Epithelial cell of esophagus (primary cell): ENCODE data around the gene C12orf42.
A peak's percentile ranks its signal among the peaks of the same experiment; 100 is the strongest.

Experiments used
- DNase-seq: peaks from one replicate; pipeline ENCODE4 v3.0.0; 2010; ENCODE audit warnings: low read depth
- H3K4me3 ChIP-seq: 2 replicates; pipeline ENCODE4 v1.5.1; 2011; ENCODE audit warnings: mild to moderate bottlenecking, low read length, control low read depth
- TF ChIP-seq, protein P1 (sequence below): IDR thresholded peaks from 2 replicates; pipeline ENCODE4 v1.5.1; 2011; ENCODE audit warnings: low read depth, mild to moderate bottlenecking, low read length, control low read depth, inconsistent platforms; ENCODE audit not compliant: insufficient read depth; ENCODE audit errors: missing control alignments

Gene C12orf42

DNA sequence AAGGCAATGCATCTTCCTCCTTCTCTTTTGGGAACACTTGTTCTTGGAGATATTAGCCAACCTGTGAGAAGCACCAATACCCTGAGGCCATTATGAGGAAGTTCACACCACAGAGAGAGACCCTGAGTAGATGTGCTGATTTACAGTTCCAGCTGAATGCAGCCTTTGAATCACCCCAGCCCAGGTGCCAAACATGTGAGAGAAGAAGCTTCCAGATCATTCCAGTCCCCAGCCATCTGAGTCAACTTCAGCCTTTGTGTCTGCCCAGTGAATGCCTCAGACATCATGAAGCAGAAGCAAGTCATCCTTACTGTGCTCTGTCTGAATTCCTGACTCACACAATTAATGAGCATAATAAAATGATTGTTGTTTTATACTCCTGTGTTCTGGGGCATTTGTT lies 25.1 kb downstream of the C12orf42 start:
- no peak overlapping the region for H3K4me3 ChIP-seq
- peak; percentile 85 for DNase-seq
- TF ChIP-seq, protein P1, sequence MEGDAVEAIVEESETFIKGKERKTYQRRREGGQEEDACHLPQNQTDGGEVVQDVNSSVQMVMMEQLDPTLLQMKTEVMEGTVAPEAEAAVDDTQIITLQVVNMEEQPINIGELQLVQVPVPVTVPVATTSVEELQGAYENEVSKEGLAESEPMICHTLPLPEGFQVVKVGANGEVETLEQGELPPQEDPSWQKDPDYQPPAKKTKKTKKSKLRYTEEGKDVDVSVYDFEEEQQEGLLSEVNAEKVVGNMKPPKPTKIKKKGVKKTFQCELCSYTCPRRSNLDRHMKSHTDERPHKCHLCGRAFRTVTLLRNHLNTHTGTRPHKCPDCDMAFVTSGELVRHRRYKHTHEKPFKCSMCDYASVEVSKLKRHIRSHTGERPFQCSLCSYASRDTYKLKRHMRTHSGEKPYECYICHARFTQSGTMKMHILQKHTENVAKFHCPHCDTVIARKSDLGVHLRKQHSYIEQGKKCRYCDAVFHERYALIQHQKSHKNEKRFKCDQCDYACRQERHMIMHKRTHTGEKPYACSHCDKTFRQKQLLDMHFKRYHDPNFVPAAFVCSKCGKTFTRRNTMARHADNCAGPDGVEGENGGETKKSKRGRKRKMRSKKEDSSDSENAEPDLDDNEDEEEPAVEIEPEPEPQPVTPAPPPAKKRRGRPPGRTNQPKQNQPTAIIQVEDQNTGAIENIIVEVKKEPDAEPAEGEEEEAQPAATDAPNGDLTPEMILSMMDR: no peak

DNA sequence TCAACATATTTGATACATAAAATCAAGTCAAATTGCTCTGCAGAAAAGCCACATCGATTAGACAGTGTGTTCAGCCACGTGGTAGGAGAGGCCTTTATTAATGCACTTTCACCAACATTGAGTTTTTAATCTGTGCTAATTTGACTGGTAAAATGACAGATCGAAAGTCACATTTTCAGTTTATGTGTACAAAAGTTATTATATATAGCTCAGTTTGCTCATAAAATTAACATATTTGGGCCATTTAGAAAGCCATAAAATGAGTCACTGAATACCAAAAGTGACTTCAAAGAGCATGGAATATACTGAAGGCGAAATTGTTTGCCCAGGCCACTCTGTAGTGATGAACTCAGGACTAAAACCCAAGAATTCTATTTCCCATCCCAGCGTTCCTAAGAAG lies 26.0 kb downstream of the C12orf42 start:
- no peak for DNase-seq
- H3K4me3 ChIP-seq: no peak overlapping the region
- TF ChIP-seq, protein P1: no peak

DNA sequence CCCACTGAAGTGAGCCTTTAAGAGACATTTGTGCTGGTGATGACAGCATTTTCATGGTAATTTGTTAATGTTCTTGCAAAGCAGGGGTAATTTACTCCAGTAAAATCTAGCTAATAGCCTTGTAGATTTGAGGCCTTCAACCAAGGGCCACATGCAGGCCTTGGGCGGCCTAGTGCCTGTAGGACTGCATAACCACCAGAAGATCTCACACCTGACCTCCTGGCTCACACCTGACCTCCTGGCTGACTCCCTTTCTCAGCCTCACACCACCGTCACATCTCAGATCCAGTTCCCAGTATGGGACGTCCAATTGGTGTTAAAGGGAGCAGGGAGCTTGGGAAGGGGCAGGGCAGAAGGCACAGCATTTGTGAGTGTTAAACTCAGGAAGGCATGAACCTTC lies 26.9 kb downstream of the C12orf42 start:
- no peak overlapping the region for H3K4me3 ChIP-seq
- TF ChIP-seq, protein P1: no peak
- DNase-seq: no peak

DNA sequence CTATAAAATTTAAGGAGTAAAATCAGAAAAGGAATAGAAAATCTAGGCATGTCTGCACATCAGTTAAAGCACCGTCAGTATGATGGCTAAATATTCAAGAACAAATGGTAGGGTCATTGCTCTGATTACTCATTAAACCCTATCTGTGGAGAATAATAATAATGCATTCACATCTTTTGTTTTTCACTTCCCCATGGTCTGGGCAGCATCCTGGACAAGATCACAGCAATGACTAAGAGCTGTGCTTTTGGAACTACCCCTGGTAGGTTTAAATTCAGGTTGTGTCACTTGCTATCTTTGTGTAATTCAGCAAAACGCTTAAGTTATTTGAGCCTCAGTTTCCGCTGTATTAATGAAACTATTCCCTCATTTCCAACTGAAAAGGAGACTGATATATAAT lies 33.1 kb downstream of the C12orf42 start:
- DNase-seq: no peak
- TF ChIP-seq, protein P1: no peak
- H3K4me3 ChIP-seq: no peak overlapping the region

DNA sequence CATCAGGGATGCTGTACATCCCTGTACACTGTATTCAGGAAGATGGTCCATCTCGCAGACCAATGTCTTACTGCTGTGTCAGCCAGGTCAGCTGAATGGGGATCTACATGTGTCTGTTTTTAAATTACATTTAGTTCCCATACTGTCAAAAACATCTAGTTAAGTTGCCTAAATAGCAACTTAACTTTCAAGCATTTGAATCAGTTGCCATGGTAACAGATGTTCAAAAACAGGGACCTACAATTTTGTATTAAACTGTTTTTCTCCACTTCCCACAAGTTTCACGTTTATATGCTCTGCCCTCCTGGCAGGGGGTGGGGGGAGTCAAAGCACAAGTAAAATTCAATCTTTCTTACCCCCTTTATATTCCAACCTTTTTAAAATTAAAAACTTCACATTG lies 38.3 kb downstream of the C12orf42 start:
- DNase-seq: no peak
- TF ChIP-seq, protein P1: no peak

DNA sequence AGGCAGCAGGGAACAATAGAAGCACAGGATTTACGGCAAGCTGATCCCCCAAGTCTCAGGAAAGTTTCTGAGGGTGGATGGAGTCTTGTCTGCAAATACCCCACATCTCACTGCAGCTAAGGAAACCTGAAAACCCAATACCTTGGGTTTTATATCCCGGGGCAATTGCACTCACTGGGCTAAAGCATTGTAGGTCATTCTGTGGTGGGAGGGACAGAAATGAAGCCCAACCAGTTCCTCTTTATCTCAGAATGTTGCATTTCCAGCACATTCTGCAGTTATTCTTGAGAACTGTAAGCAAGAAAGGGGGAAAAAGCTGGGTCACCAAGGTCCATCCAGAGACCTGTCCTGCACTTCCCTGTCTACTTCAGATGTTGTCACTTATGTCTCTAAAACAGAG lies 39.8 kb downstream of the C12orf42 start:
- TF ChIP-seq, protein P1: no peak
- no peak overlapping the region for H3K4me3 ChIP-seq
- no peak for DNase-seq

More for the DNA sequence above, 38.3 kb downstream of the C12orf42 start:
- no peak overlapping the region for H3K4me3 ChIP-seq

DNA sequence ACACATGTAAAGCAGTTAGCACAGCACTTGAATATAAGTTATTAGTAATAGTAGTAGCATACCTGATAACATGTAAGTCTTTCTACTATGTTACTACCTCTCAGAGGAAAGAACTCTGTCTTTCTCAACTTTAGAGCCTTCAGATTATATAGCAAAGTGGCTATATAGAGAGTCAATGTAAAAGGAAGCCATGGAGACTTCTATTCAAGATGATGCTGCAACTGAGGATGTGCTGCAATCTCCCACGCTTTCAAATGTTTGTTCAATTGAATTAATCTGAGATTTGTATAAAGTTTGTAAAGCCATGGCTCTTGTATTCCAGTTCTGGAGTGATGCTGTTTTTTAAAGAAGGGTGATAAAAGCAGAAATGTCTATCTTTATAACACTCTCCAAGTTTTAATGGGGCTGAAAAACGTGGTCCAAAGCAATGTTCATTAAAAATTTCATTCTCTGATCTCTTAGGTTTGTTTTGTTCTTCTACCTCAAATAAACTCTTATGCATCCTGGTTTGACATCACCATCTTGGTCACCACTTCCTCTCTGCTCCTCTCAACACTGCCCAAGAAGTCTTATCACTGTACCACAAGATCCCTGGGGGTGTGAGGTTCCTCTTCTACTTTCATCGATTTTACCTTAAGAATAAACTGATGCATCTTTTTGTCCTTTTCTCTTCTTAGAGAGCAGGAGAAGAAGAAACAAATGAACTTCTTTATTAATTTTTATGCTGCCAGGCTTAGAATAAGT lies 40.6 kb downstream of the C12orf42 start:
- DNase-seq: no peak
- H3K4me3 ChIP-seq: no peak overlapping the region
- TF ChIP-seq, protein P1: no peak
